ENCODE results near the gene POLR1G. TPM values are rescaled to one million over a fixed set of nuclear protein-coding genes. Genes with fewer than 3 reads are reported as not detected.

POLR1G gene
- polyA plus RNA-seq, 4 donors, result 3.2 to 5.3 (median 4.1) TPM

DNA sequence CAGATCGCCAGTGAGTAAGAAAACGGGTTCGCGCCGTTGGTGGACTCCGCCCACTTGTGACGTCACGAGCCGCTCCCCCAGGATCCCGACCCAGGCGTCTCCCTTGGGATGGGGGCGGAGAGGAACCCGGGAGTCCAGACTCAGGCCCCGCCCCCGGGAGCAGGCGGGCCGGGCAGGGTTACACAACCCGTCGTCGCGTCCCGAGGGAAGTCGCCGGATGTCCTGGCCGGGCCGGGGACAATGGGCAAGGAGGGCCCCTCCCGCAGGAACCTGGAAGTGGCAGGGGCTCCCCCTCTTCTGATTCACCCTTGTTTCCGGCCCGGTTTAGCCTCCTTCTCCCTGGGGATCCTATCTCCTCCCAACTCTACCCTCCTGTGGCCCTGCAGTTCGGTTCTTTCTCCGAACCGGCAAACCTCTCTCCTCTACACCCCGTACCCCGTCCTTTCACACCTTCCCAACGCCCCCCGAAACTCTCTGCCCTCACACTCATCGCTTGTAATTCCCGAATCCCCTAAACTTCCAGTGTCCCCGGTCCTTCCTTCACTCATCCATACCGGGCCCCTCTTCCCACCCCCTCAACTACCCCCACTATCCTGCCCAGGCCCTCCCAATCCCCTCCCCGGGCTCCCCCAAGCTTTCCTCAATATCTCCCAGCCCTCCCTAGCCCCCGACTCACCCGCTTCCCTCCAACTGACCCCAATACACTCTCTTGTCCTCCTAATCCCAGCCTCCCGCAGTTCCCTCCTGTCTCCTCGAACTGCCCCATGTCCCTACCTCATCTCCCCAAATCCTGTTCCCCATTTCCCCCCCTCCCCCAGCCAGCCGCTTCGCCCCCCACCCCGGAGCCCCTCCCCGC is 37.2 kb downstream of the POLR1G start:
- DNase-seq (ENCODE audit: low read depth in 4 of 4, low spot score in 2 of 4), result no peak

DNA sequence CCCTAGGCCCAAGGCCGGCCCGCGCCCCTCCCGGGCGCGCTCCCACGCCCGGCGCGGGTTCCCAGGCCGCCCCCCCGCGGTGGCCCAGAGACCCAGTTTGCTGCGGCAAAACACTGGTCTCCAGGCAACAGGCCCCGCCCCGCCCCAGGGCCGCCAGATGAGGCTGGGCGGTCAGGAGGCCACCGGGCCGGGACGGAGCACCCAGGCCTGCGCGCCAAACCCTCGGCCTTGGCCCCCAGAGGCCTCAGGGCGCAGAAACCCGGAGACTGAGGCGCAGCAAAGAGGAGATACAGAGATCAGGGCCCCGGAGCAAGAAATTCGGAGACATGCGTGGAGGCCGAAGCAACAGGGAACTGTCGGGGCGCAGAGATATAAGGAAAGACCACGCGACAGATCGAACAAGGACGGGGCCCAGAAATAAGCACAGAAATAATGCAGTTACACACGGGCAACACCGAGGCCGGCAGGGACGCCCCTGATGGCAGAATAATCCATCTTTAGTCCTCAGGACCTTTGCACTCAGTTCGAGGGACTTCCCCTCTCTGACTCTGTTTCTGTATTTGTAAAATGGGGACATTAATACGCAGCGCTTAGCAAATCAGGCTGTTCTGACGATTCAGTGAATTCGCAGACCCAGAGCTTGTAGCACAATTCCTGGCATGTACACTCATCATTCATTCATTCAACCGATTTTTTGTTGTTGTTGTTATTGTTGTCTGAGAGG is 38.0 kb downstream of the POLR1G start:
- DNase-seq (ENCODE audit: low read depth in 4 of 4, low spot score in 2 of 4), result no peak

DNA sequence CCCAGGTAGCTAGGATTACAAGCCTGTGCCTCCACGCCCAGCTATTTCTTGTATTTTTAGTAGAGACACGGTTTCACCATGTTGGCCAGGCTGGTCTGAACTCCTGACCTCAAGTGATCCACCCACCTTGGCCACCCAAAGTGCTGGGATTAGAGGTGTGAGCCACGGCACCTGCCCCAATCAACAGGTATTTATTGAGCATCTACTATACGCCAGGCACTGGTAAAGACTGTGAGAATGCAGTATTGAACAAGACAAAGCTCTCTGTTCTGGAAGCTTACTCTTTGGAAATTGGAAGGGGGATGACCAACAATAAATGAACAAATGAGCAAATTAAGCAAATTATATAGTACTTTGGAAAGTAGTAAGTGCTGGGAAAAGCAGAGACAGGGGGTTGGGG is 38.7 kb downstream of the POLR1G start:
- DNase-seq (ENCODE audit: low read depth in 4 of 4, low spot score in 2 of 4), result no peak

DNA sequence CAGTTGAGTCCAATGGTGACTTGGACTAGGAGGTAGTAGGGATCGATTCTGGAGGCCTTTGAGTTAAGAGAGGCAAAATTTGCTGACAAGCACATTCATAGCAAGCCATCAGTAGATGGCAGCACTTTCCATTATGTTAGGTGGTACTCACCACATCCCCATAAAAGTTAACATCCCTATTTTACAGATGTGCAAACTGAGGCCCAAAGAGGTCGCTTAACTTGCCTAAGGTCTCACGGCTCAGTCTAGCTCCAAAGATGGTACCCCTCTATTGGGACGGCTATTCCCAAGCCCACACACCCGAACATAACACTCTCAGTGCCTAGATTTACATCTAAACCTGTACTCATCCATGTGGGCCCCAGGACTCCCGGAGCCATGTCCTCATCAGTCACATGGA is 39.9 kb downstream of the POLR1G start:
- DNase-seq (ENCODE audit: low read depth in 4 of 4, low spot score in 2 of 4), result no peak

DNA sequence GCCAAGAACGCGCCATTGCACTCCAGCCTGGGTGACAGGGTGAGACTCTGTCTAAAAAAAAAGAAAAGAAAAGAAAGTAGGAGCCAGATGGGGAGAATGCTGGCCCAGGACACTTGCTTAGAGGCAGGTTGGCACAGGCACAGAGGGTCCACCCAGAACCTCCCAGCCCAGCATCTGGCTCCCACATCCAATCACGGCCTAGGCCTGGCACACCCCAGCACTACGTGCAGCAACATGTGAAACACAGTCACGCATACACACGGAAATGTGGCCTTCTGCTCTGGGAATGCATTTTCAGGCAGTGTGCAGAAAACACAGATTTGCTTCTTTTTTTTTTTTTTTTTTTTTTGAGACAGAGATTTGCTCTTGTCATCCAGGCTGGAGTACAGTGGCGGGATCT is 40.5 kb downstream of the POLR1G start:
- DNase-seq (ENCODE audit: low read depth in 4 of 4, low spot score in 2 of 4), result no peak

DNA sequence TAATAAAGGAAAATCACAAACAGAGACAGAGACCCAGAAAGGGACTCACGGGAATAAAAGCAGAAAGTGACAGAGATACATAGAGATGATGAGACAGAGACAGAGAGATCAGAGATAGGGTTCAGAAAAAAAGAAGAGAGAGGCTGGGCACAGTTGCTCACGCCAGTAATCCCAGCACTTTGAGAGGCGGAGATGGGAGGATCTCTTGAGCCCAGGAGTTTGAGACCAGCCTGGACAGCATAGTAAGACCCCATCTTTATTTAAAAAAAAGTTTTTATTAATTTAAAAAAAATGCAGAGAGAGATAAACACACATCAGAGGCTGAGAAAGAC is 41.9 kb downstream of the POLR1G start:
- DNase-seq (ENCODE audit: low read depth in 4 of 4, low spot score in 2 of 4), result no peak

DNA sequence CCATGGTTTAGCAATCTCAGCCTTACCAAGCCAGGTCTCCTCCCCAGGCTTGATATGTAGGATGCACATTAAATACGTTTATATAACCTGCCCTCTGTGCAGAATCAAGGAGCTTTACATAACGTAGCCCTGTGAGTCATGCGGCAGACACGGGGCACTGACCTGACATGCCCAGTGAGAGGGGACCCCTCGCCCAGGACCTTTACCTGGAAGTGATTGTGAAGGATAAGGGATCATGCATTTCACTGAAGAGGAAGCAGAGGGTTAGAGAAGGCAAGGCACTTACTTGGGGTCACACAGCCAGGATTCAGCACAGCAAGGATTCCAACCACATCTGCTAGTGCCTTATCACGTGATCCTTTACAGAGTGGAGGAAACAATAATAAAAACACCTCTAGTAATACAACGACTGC is 42.4 kb downstream of the POLR1G start:
- no peak for DNase-seq (ENCODE audit: low read depth in 4 of 4, low spot score in 2 of 4)

DNA sequence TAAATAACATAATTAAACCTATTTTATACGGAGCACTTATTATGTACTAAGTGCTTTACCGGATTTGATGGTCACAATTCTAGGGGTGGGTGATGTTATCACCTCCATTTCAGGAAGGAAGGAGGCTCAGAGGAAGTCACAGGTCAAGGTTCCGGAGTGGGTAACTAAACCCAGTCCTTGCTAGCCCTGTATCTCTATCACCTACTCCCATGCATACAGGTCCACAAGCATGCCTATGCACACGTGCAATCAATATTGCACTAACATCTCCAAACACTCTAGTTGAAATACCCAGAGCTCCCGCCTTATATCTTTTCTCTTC is 43.5 kb downstream of the POLR1G start:
- no peak for DNase-seq (ENCODE audit: low read depth in 4 of 4, low spot score in 2 of 4)

DNA sequence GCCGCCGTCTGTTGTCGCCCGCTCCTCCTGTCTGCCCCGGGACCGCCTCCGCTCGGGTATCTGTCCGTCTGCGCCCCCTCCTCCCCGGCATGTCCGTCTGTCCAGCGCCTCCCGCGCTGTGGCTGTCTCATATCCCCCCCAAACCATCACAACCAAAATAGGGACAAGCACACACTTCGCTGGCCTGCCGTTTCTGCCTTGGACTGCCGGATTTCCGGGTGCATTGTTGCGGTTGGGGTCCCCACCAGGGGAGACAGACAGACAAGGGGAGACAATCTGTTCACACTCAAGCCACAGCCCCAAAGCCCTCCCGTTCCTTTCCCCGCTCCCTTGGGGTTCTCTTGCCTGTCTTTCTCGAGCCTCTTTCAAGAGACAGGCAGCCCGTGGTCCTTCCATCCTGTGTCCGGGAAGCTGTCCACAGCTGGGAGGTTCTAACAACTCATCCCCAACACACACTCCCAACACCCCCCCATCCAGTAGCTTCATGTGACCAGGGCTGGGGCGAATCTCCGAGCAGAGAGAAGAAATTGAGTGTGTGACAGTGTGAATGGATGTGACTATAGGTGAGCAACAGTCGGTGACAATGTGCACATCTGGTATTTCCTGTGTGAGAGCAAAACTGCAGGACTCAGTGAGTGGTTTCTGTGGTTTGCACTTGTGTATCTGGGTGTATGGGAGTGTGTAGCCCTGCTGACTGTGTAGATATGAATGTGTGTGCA is 44.8 kb downstream of the POLR1G start:
- DNase-seq (ENCODE audit: low read depth in 4 of 4, low spot score in 2 of 4), result no peak

DNA sequence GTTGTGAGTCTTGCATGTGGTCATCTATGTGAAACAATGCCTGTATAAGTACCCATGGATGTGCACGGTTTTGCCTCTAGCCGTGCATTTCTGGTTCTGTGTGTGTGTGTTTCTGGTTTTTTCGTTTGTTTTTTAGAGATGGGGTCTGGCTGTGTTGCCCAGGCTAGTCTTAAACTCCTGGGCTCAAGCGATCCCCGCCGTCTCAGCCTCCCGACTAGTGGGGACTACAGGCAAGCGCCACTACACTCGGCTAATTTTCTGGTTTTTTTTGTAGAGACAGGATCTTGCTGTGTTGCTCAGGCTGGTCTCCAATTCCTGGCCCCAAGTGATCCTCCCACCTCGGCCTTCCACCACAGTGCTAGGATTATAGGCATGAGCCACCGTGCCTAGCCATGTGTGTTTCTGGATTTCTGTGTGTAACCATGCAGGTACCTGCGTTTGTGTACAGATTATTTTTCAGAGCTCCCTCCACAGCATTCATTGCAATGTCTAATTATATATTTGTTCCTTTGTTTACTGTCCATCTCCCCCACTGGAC is 45.5 kb downstream of the POLR1G start:
- DNase-seq (ENCODE audit: low read depth in 4 of 4, low spot score in 2 of 4), result no peak

DNA sequence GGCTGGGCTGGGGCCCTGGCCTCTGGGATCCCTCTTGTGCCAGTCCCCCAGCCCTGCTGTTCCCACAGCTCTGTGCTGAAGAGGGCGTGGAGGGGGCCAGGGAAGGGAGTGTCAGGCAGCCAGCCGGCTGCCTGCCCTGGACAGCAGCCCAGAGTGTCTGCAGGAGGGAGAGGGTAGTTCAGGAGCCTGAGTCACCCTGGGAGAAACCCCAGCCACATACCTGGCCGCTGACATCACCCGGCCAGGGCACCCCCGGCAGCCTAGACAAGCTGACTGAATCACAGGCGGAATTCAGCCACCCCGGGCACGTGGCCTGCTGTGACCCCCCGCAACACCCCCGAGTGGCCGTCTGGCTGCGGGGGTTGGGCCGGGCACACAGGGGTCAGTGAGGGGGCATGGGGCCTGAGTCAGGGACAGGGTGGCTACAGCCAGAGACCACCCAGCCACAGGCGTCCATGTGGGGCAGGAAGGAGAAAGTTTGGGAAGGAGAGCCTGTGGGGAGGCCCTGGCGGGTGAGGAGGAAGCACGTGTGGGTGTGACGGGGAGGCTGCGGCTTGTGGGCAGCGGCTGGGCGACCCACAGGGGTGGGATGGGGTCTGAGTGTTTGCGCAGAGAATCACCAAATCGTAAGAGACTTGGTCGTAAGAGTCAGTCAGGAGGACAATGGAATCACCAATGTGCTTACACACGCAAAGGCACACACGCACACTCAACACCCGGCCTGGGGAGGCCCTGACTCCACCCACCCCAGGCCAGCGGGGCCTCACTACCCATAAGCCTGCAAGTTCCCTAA is 49.5 kb downstream of the POLR1G start:
- no peak for DNase-seq (ENCODE audit: low read depth in 4 of 4, low spot score in 2 of 4)

DNA sequence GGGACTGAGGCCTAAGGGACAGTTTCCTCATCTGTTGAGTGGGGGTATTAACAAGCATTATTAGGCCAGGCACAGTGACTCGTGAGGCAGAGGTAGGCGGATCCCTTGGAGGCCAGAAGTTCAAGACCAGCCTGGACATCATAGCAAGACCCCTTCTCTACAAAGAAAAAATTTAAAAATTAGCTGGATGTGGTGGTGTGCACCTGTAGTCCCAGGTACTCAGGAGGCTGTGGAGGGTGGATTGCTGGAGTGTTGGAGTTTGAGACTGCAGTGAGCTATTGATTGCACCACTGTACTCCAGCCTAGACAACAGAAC is 50.0 kb downstream of the POLR1G start:
- DNase-seq (ENCODE audit: low read depth in 4 of 4, low spot score in 2 of 4), result no peak

DNA sequence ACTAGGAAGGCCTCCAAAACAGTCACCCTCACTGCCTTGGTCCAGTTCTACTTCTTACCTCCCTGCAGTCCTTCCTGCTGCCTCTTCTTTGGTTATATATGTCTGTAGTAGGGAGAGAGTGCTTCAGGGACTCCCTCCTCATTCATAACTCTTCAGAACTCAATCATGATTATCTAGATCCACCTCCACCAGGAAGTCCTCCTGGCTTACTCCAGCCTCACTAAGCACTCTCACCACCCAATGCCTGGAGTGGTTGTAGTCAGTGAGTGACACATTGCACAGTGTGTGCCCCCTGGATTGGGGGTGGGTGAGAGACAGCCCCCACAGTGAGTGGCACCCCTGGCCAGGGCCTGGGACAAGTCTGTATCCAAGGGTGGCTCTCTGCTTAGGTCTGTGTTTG is 51.3 kb downstream of the POLR1G start:
- DNase-seq (ENCODE audit: low read depth in 4 of 4, low spot score in 2 of 4), result no peak

Other genes starting within 250 kb of the POLR1G start
- gene NKPD1, start 245.7 kb upstream of the POLR1G start, polyA plus RNA-seq (ENCODE audit: insufficient read length in 4 of 4), result under 1 TPM; 0.13 to 0.39 (median 0.20) TPM
- 10 to 100 TPM; 32.7 to 51.4 (median 44.5) TPM for gene TRAPPC6A, start 228.4 kb upstream of the POLR1G start, polyA plus RNA-seq (ENCODE audit: insufficient read length in 4 of 4)
- 10 to 100 TPM in 3 of 4 donors, 1 to 10 TPM in 1; 7.9 to 13.0 (median 10.5) TPM for gene BLOC1S3, start 227.9 kb upstream of the POLR1G start, polyA plus RNA-seq (ENCODE audit: insufficient read length in 4 of 4)
- 10 to 100 TPM in 2 of 4 donors, 1 to 10 TPM in 2; 7.8 to 15.3 (median 10.6) TPM for gene EXOC3L2, start 161.2 kb upstream of the POLR1G start, polyA plus RNA-seq (ENCODE audit: insufficient read length in 4 of 4)
- gene MARK4, start 155.4 kb upstream of the POLR1G start, polyA plus RNA-seq (ENCODE audit: insufficient read length in 4 of 4), result 10 to 100 TPM; 34.4 to 41.7 (median 41.1) TPM
- gene CKM, start 83.8 kb upstream of the POLR1G start, polyA plus RNA-seq (ENCODE audit: insufficient read length in 4 of 4), result under 1 TPM; 0.29 to 0.88 (median 0.57) TPM
- gene KLC3, start 65.9 kb upstream of the POLR1G start, polyA plus RNA-seq (ENCODE audit: insufficient read length in 4 of 4), result 1 to 10 TPM in 3 of 4 donors, under 1 TPM in 1; 0.93 to 2.5 (median 1.9) TPM
- gene ERCC2, start 36.1 kb upstream of the POLR1G start, polyA plus RNA-seq (ENCODE audit: insufficient read length in 4 of 4), result 10 to 100 TPM; 31.8 to 44.1 (median 36.8) TPM
- gene PPP1R13L, start 1.6 kb upstream of the POLR1G start, polyA plus RNA-seq (ENCODE audit: insufficient read length in 4 of 4), result 10 to 100 TPM in 2 of 4 donors, 1 to 10 TPM in 2; 7.5 to 16.5 (median 9.7) TPM
- 10 to 100 TPM; 69.2 to 98.2 (median 91.8) TPM for gene ERCC1, start 17.3 kb downstream of the POLR1G start, polyA plus RNA-seq (ENCODE audit: insufficient read length in 4 of 4)
- 10 to 100 TPM in 2 of 4 donors, 1 to 10 TPM in 2; 3.2 to 83.2 (median 8.8) TPM for gene FOSB, start 61.4 kb downstream of the POLR1G start, polyA plus RNA-seq (ENCODE audit: insufficient read length in 4 of 4)
- gene RTN2, start 90.4 kb downstream of the POLR1G start, polyA plus RNA-seq (ENCODE audit: insufficient read length in 4 of 4), result 1 to 10 TPM; 7.2 to 9.6 (median 8.8) TPM
- under 1 TPM; 0.22 to 0.62 (median 0.34) TPM for gene PPM1N, start 91.8 kb downstream of the POLR1G start, polyA plus RNA-seq (ENCODE audit: insufficient read length in 4 of 4)
- 10 to 100 TPM; 46.7 to 61.9 (median 48.8) TPM for gene VASP, start 100.8 kb downstream of the POLR1G start, polyA plus RNA-seq (ENCODE audit: insufficient read length in 4 of 4)
- gene OPA3, start 178.2 kb downstream of the POLR1G start, polyA plus RNA-seq (ENCODE audit: insufficient read length in 4 of 4), result 10 to 100 TPM in 3 of 4 donors, 1 to 10 TPM in 1; 9.7 to 13.3 (median 10.6) TPM
- 1 to 10 TPM; 3.7 to 5.4 (median 4.2) TPM for gene GPR4, start 195.6 kb downstream of the POLR1G start, polyA plus RNA-seq (ENCODE audit: insufficient read length in 4 of 4)
- 10 to 100 TPM; 17.7 to 30.8 (median 23.5) TPM for gene EML2, start 232.8 kb downstream of the POLR1G start, polyA plus RNA-seq (ENCODE audit: insufficient read length in 4 of 4)

Data from left renal cortex interstitium (tissue), 4 donors.